Neural progenitor cell (in vitro differentiated cells): Measurements from ENCODE around the gene FOXK2. TPM values are rescaled to one million over a fixed set of nuclear protein-coding genes. Genes with fewer than 3 reads are reported as not detected.
"Not testable (repeated sequence)": the region's sequence is repeated elsewhere in the genome, so short reads cannot be mapped to it uniquely, and the experiment has no call there.

Experiments
- DNase-seq: peaks from one replicate; pipeline ENCODE4 v3.0.0-alpha.2; 2016; ENCODE audit warnings: low spot score
- H2AFZ ChIP-seq: fragments of 200-600 bp; sonication (generic); replicated peaks from 2 replicates; pipeline ENCODE4 v1.6.1; 2016; ENCODE audit warnings: antibody characterized with exemption
- H3F3A ChIP-seq: fragments of 200-600 bp; sonication (generic); 2 replicates; pipeline ENCODE4 v1.6.1; 2016; ENCODE audit warnings: antibody characterized with exemption, low read depth
- H3K27ac ChIP-seq: fragments of 200-600 bp; sonication (generic); 2 replicates; pipeline ENCODE4 v1.5.1; 2016; ENCODE audit warnings: mild to moderate bottlenecking
- H3K27me3 ChIP-seq: fragments of 200-600 bp; sonication (generic); 2 replicates; pipeline ENCODE4 v1.6.1; 2016; ENCODE audit warnings: mild to moderate bottlenecking, moderate library complexity
- H3K36me3 ChIP-seq: fragments of 200-600 bp; sonication (generic); 2 replicates; pipeline ENCODE4 v1.5.1; 2016
- H3K4me1 ChIP-seq: fragments of 200-600 bp; sonication (generic); 2 replicates; pipeline ENCODE4 v1.6.1; 2016; ENCODE audit warnings: mixed run types
- H3K4me2 ChIP-seq: fragments of 200-600 bp; sonication (generic); 2 replicates; pipeline ENCODE4 v1.6.1; 2016
- H3K4me3 ChIP-seq: fragments of 200-600 bp; sonication (generic); 2 replicates; pipeline ENCODE4 v1.5.1; 2016
- H3K79me2 ChIP-seq: fragments of 200-600 bp; sonication (generic); 2 replicates; pipeline ENCODE4 v1.6.1; 2016; ENCODE audit warnings: low read depth
- H3K9ac ChIP-seq: fragments of 200-600 bp; sonication (generic); 2 replicates; pipeline ENCODE4 v1.6.1; 2016
- H3K9me3 ChIP-seq: fragments of 200-600 bp; sonication (generic); 2 replicates; pipeline ENCODE4 v1.5.1; 2016; ENCODE audit warnings: low read depth
- H4K20me1 ChIP-seq: fragments of 200-600 bp; sonication (generic); 2 replicates; pipeline ENCODE4 v1.6.1; 2016; ENCODE audit warnings: low read depth
- H3K27ac Mint-ChIP-seq: 3 replicates; pipeline ENCODE4 v1.8.0; 2021; ENCODE audit warnings: mixed read lengths
- H3K27me3 Mint-ChIP-seq: 2 replicates; pipeline ENCODE4 v1.8.0; 2022; ENCODE audit warnings: low read depth, mild to moderate bottlenecking, inconsistent platforms, moderate library complexity, mixed read lengths; ENCODE audit not compliant: insufficient read depth
- H3K36me3 Mint-ChIP-seq: 3 replicates; pipeline ENCODE4 v1.8.0; 2021; ENCODE audit warnings: mixed read lengths
- H3K4me1 Mint-ChIP-seq: 3 replicates; pipeline ENCODE4 v1.8.0; 2021; ENCODE audit warnings: mixed read lengths
- H3K4me3 Mint-ChIP-seq: 3 replicates; pipeline ENCODE4 v1.8.0; 2021; ENCODE audit warnings: mild to moderate bottlenecking, moderate library complexity, mixed read lengths
- H3K9me3 Mint-ChIP-seq: 3 replicates; pipeline ENCODE4 v1.8.0; 2020; ENCODE audit warnings: mixed read lengths
- EZH2 ChIP-seq: fragments of 200-600 bp; sonication (generic); IDR thresholded peaks from 2 replicates; pipeline ENCODE4 v1.6.1; 2017; ENCODE audit warnings: antibody characterized with exemption, mild to moderate bottlenecking, moderate library complexity
- EZH2phosphoT487 ChIP-seq: fragments of 200-600 bp; sonication (generic); IDR thresholded peaks from 2 replicates; pipeline ENCODE4 v1.6.1; 2017; ENCODE audit warnings: antibody characterized with exemption
- total RNA-seq: library from RNA; depleted of rRNA; stranded (reverse); fragments of >200 nt; gene quantifications from 2 replicates; pipeline ENCODE4 v1.2.3, GENCODE V29; 2015; ENCODE audit warnings: low replicate concordance
- TF ChIP-seq, protein P1 (sequence below): fragments of 200-600 bp; sonication (generic); IDR thresholded peaks from 2 replicates; pipeline ENCODE4 v1.5.1; 2017; ENCODE audit warnings: antibody characterized with exemption, mild to moderate bottlenecking

Gene FOXK2
- total RNA-seq, 1 donor from 2014 or later: 28.1 TPM

DNA sequence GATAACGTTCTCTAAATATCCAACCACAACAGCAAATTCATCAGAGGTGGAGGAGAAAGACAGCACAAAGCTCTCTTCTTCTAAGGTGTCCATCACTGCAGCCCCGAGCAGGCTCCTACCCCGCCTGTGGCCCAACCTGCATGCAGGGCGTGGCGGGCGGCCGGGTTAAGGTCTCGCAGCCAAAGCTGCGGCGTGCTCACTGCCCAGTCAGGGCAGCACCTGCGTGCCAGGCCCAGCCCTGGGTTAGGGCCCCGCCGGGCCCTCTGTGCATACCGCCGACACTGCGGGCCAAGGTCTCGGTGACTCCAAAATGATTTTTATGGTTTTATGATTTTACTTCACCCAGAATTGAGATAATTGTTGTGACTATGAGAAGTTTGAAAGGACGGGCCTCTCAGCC is 57.8 kb downstream of the FOXK2 start:
- Histone ChIP-seq H3F3A (no peaks in the 10 kb centered on the region), H3K27ac (no peak overlapping the region), H3K79me2 (peaks cover 12% of the 10 kb centered on the region), H2AFZ (no peak overlapping the region), H4K20me1 (peaks cover 3% of the 10 kb centered on the region), H3K4me1 (no peaks in the 10 kb centered on the region), H3K4me2 (no peak overlapping the region), H3K4me3 (no peak overlapping the region), H3K9me3 (no peaks in the 10 kb centered on the region), H3K27me3 (no peaks in the 10 kb centered on the region), H3K9ac (no peak overlapping the region), H3K36me3 (no peaks in the 10 kb centered on the region)
- H3K36me3 Mint-ChIP-seq: peaks cover 30% of the 10 kb centered on the region
- no peak for TF ChIP-seq EZH2
- TF ChIP-seq EZH2phosphoT487: no peak
- TF ChIP-seq, protein P1, sequence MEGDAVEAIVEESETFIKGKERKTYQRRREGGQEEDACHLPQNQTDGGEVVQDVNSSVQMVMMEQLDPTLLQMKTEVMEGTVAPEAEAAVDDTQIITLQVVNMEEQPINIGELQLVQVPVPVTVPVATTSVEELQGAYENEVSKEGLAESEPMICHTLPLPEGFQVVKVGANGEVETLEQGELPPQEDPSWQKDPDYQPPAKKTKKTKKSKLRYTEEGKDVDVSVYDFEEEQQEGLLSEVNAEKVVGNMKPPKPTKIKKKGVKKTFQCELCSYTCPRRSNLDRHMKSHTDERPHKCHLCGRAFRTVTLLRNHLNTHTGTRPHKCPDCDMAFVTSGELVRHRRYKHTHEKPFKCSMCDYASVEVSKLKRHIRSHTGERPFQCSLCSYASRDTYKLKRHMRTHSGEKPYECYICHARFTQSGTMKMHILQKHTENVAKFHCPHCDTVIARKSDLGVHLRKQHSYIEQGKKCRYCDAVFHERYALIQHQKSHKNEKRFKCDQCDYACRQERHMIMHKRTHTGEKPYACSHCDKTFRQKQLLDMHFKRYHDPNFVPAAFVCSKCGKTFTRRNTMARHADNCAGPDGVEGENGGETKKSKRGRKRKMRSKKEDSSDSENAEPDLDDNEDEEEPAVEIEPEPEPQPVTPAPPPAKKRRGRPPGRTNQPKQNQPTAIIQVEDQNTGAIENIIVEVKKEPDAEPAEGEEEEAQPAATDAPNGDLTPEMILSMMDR: no peak
- H3K27me3 Mint-ChIP-seq: no peaks in the 10 kb centered on the region
- H3K4me3 Mint-ChIP-seq: no peak overlapping the region
- H3K27ac Mint-ChIP-seq: no peak overlapping the region
- no peaks in the 10 kb centered on the region for H3K4me1 Mint-ChIP-seq
- no peak for DNase-seq
- no peaks in the 10 kb centered on the region for H3K9me3 Mint-ChIP-seq

DNA sequence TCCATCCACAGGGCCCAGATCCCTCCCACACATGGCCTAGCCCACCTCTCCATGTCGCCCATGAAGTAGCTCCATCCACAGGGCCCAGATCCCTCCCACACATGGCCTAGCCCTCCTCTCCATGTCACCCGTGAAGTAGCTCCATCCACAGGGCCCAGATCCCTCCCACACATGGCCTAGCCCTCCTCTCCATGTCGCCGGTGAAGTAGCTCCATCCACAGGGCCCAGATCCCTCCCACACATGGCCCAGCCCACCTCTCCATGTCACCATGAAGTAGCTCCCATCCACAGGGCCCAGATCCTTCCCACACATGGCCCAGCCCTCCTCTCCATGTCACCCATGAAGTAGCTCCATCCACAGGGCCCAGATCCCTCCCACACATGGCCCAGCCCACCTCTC is 60.4 kb downstream of the FOXK2 start:
- not testable (repeated sequence) for H3K27me3 ChIP-seq, H3K9me3 ChIP-seq, H2AFZ ChIP-seq, H3K27me3 Mint-ChIP-seq, H3K4me2 ChIP-seq, H3K27ac ChIP-seq, H3K4me1 ChIP-seq, H3K9me3 Mint-ChIP-seq, H3K79me2 ChIP-seq, H3F3A ChIP-seq, H3K4me1 Mint-ChIP-seq, H3K9ac ChIP-seq, H4K20me1 ChIP-seq, DNase-seq, H3K27ac Mint-ChIP-seq, H3K4me3 ChIP-seq, H3K4me3 Mint-ChIP-seq, H3K36me3 ChIP-seq
- H3K36me3 Mint-ChIP-seq: peaks cover 25% of the 10 kb centered on the region

DNA sequence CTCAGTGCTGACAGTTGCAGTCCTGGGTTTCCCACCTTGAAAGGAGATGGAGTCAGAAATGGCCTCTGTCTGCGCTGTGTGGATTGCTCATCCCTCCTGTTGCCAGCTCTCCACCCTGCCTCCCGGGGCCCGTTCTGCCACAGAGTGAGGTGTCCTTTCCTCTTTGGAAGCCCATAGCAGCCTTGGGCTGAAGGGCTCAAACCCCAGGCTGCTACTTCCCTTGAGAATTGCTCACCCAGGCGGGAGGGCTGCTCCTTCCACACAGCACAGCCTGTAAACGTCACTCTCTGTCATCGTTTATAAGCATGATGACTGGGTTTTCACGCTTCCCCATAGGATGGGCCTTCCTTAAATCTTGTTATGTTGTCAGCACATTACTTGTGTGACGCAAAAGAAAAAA is 62.7 kb downstream of the FOXK2 start:
- peaks cover 29% of the 10 kb centered on the region for H3K36me3 Mint-ChIP-seq
- H3K4me1 Mint-ChIP-seq: no peaks in the 10 kb centered on the region
- peaks cover 4% of the 10 kb centered on the region for H3K27me3 Mint-ChIP-seq
- Histone ChIP-seq H3K27ac (no peak overlapping the region), H2AFZ (no peak overlapping the region), H3K4me2 (no peak overlapping the region), H3K4me3 (no peak overlapping the region), H3K9me3 (no peaks in the 10 kb centered on the region), H3F3A (no peaks in the 10 kb centered on the region), H3K79me2 (peaks cover 3% of the 10 kb centered on the region), H3K36me3 (no peaks in the 10 kb centered on the region), H3K4me1 (no peaks in the 10 kb centered on the region), H4K20me1 (peaks cover 3% of the 10 kb centered on the region), H3K27me3 (no peaks in the 10 kb centered on the region), H3K9ac (no peak overlapping the region)
- no peak overlapping the region for H3K4me3 Mint-ChIP-seq
- H3K27ac Mint-ChIP-seq: no peak overlapping the region
- TF ChIP-seq EZH2phosphoT487: no peak
- TF ChIP-seq, protein P1: no peak
- TF ChIP-seq EZH2: no peak
- no peaks in the 10 kb centered on the region for H3K9me3 Mint-ChIP-seq
- no peak for DNase-seq

DNA sequence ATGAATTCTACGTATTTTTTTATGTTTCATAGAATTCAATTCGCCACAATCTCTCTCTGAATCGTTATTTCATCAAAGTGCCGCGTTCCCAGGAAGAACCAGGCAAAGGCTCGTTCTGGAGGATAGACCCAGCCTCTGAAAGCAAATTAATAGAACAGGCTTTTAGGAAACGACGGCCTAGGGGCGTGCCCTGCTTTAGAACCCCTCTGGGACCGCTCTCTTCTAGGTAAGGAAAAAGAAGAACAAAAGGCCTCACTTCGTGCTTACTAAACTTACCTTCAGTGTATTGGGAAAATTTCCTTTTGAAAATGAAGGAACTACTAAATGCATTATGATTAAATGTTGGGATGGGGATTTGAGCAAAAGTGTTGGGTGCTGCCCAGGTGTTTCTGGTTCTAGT is 63.2 kb downstream of the FOXK2 start:
- Histone ChIP-seq H3K4me2 (no peak overlapping the region), H3K27me3 (no peaks in the 10 kb centered on the region), H3F3A (no peaks in the 10 kb centered on the region), H3K9ac (no peak overlapping the region), H3K4me3 (no peak overlapping the region), H4K20me1 (peaks cover 3% of the 10 kb centered on the region), H3K27ac (no peak overlapping the region), H2AFZ (no peak overlapping the region), H3K4me1 (no peaks in the 10 kb centered on the region), H3K79me2 (no peaks in the 10 kb centered on the region), H3K9me3 (no peaks in the 10 kb centered on the region), H3K36me3 (no peaks in the 10 kb centered on the region)
- peaks cover 4% of the 10 kb centered on the region for H3K27me3 Mint-ChIP-seq
- no peaks in the 10 kb centered on the region for H3K9me3 Mint-ChIP-seq
- no peak for DNase-seq
- no peak overlapping the region for H3K27ac Mint-ChIP-seq
- H3K4me1 Mint-ChIP-seq: no peaks in the 10 kb centered on the region
- peaks cover 30% of the 10 kb centered on the region for H3K36me3 Mint-ChIP-seq
- no peak for TF ChIP-seq EZH2
- TF ChIP-seq, protein P1: no peak
- no peak for TF ChIP-seq EZH2phosphoT487
- no peak overlapping the region for H3K4me3 Mint-ChIP-seq
